Large intestine (tissue), 12 donors: Measurements from ENCODE around the gene BMPR1A. TPM values are rescaled to one million over a fixed set of nuclear protein-coding genes. Genes with fewer than 3 reads are reported as not detected.

ENCODE experiments used
- DNase-seq, 2 donors: peaks; one replicate each; pipeline versions ENCODE4 v3.0.0 to v3.0.0-alpha.2; 2013
- H3K27ac ChIP-seq: one replicate; pipeline ENCODE4 v1.5.1; 2013; ENCODE audit warnings: low read length
- H3K27me3 ChIP-seq: 2 replicates; pipeline ENCODE4 v1.6.1; 2013; ENCODE audit warnings: low read length; ENCODE audit not compliant: control insufficient read depth, insufficient read depth
- H3K36me3 ChIP-seq: 2 replicates; pipeline ENCODE4 v1.6.1; 2013; ENCODE audit warnings: low read length; ENCODE audit not compliant: control insufficient read depth, insufficient read depth
- H3K4me1 ChIP-seq: one replicate; pipeline ENCODE4 v1.6.1; 2013; ENCODE audit warnings: low read length; ENCODE audit not compliant: control insufficient read depth, insufficient read depth
- H3K4me3 ChIP-seq: one replicate; pipeline ENCODE4 v1.5.1; 2013; ENCODE audit warnings: low read length
- H3K9me3 ChIP-seq: one replicate; pipeline ENCODE4 v1.6.1; 2013; ENCODE audit warnings: mild to moderate bottlenecking, low read depth, low read length, moderate library complexity; ENCODE audit not compliant: control insufficient read depth
- WGBS: methylation state at CpG from one replicate; pipeline ENCODE4 v1.1.5; 2013; ENCODE audit warnings: low lambda C conversion rate; ENCODE audit not compliant: insufficient coverage; 5-methylcytosine and 5-hydroxymethylcytosine counted together
- long read RNA-seq, 11 donors: transcript quantifications; one replicate each; lab custom pipeline, GENCODE V29; 2026
- polyA plus RNA-seq: library from polyadenylated mRNA; unstranded; fragments of 120-200 nt; gene quantifications from one replicate; pipeline ENCODE4 v1.2.1, GENCODE V29; 2013

The BMPR1A gene
- 41.5 TPM for polyA plus RNA-seq
- long read RNA-seq, donor 1, full-length matches to known transcripts, result 3 of 3 reads
- long read RNA-seq, donor 1, partial matches to known transcripts, result 0 of 3 reads
- long read RNA-seq, donor 1, other reads (novel, unspliced or antisense), result 0 of 3 reads
- long read RNA-seq, donor 2, full-length matches to known transcripts, result 7 of 7 reads
- long read RNA-seq, donor 2, partial matches to known transcripts, result 0 of 7 reads
- long read RNA-seq, donor 2, other reads (novel, unspliced or antisense), result 0 of 7 reads
- long read RNA-seq, donor 3, result 0 reads
- long read RNA-seq, donor 4, result 0 reads
- long read RNA-seq, donor 5, full-length matches to known transcripts, result 4 of 4 reads
- long read RNA-seq, donor 5, partial matches to known transcripts, result 0 of 4 reads
- long read RNA-seq, donor 5, other reads (novel, unspliced or antisense), result 0 of 4 reads
- long read RNA-seq, donor 6, full-length matches to known transcripts, result 7 of 7 reads
- long read RNA-seq, donor 6, partial matches to known transcripts, result 0 of 7 reads
- long read RNA-seq, donor 6, other reads (novel, unspliced or antisense), result 0 of 7 reads
- long read RNA-seq, donor 7, full-length matches to known transcripts, result 2 of 2 reads
- long read RNA-seq, donor 7, partial matches to known transcripts, result 0 of 2 reads
- long read RNA-seq, donor 7, other reads (novel, unspliced or antisense), result 0 of 2 reads
- long read RNA-seq, donor 8, full-length matches to known transcripts, result 3 of 3 reads
- long read RNA-seq, donor 8, partial matches to known transcripts, result 0 of 3 reads
- long read RNA-seq, donor 8, other reads (novel, unspliced or antisense), result 0 of 3 reads
- long read RNA-seq, donor 9, full-length matches to known transcripts, result 4 of 4 reads
- long read RNA-seq, donor 9, partial matches to known transcripts, result 0 of 4 reads
- long read RNA-seq, donor 9, other reads (novel, unspliced or antisense), result 0 of 4 reads
- long read RNA-seq, donor 10, full-length matches to known transcripts, result 5 of 5 reads
- long read RNA-seq, donor 10, partial matches to known transcripts, result 0 of 5 reads
- long read RNA-seq, donor 10, other reads (novel, unspliced or antisense), result 0 of 5 reads
- long read RNA-seq, donor 11, full-length matches to known transcripts, result 2 of 2 reads
- long read RNA-seq, donor 11, partial matches to known transcripts, result 0 of 2 reads
- long read RNA-seq, donor 11, other reads (novel, unspliced or antisense), result 0 of 2 reads

DNA sequence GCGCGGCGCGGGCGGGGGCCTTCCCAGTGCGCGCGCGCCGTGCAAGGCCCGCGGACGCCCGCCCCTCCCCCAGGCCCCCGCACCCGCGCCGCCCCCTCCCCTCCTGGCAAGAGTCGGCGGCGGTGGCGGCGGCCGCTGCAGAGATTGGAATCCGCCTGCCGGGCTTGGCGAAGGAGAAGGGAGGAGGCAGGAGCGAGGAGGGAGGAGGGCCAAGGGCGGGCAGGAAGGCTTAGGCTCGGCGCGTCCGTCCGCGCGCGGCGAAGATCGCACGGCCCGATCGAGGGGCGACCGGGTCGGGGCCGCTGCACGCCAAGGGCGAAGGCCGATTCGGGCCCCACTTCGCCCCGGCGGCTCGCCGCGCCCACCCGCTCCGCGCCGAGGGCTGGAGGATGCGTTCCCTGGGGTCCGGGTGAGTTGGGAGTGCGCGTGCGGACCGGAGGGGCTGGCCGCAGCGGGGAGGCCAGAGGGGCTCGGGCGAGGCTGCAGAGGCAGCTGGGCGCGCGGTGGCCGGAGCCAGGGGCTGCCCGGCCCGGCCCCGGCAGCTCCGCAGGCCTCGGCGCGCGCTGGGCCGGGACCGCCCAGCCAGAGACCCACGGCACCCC lies at the start of gene BMPR1A:
BMPR1A (plus strand) TSS at position 109 of the 602 bp plus-strand sequence. CDS start 119,400 bp downstream, outside the sequence.
- no peaks in the 10 kb centered on the region for H3K27me3 ChIP-seq
- no peaks in the 10 kb centered on the region for H3K9me3 ChIP-seq
- WGBS, result no CpG with 5 or more reads among the region's 85 CpGs
- no peaks in the 10 kb centered on the region for H3K36me3 ChIP-seq
- peak in 1 of 2 donors; percentile 69 for DNase-seq
- H3K4me3 ChIP-seq, result peak within 1 kb of the TSS; percentile 88
- H3K4me1 ChIP-seq, result peaks cover 27% of the 10 kb centered on the region
- H3K27ac ChIP-seq, result peak within 1 kb of the TSS; percentile 96

DNA sequence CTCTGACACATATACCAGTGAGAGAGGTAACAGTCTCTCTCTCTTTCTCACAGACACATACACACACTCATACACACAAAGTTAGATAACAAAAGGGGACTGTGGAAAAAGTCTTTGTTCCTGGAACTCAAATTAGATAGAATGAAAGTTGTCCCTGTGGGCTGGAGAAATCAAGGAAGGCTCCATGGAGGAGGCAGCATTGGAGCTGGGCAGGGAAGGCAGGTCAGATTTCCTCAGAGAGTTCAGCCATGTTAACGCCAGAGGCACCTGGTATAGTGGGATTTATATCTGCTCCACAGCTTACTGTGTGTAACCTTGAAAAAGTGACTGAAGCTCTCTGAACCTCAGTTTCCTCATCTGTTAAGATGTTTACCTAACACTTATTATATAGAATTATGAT lies 49.4 kb upstream of the BMPR1A start:
- Histone ChIP-seq H3K27ac (no peak overlapping the region), H3K4me1 (peaks cover 3% of the 10 kb centered on the region)
- WGBS, result no CpG with 5 or more reads among the region's 1 CpG

DNA sequence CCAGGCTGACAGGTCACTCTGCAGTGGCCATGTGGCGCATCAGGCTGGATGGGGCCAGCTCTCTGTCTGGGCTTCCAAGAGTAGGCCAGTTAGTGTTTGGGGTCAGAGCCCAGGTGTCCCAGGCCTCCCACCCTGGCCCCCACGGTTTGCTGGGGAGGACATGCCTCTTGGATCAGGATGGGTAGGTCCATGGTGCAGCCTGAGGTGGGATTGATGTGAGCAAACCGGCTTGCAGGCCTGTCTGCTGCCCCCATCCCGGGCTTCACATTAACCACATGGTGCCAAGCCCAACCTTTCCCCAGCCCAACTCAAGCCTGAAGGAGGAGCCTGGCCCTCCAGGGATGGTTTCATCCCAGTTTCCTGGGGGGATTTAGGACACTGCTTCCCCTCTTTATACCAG lies 48.9 kb upstream of the BMPR1A start:
- H3K27me3 ChIP-seq, result no peaks in the 10 kb centered on the region
- no peak overlapping the region for H3K4me3 ChIP-seq
- H3K9me3 ChIP-seq, result no peaks in the 10 kb centered on the region
- H3K27ac ChIP-seq, result no peak overlapping the region
- no peak for DNase-seq
- peaks cover 8% of the 10 kb centered on the region for H3K4me1 ChIP-seq
- WGBS, result no CpG with 5 or more reads among the region's 4 CpGs
- no peaks in the 10 kb centered on the region for H3K36me3 ChIP-seq

More for the DNA sequence above, 49.4 kb upstream of the BMPR1A start:
- H3K36me3 ChIP-seq, result no peaks in the 10 kb centered on the region
- H3K4me3 ChIP-seq, result no peak overlapping the region
- no peaks in the 10 kb centered on the region for H3K9me3 ChIP-seq
- DNase-seq, result no peak
- no peaks in the 10 kb centered on the region for H3K27me3 ChIP-seq

DNA sequence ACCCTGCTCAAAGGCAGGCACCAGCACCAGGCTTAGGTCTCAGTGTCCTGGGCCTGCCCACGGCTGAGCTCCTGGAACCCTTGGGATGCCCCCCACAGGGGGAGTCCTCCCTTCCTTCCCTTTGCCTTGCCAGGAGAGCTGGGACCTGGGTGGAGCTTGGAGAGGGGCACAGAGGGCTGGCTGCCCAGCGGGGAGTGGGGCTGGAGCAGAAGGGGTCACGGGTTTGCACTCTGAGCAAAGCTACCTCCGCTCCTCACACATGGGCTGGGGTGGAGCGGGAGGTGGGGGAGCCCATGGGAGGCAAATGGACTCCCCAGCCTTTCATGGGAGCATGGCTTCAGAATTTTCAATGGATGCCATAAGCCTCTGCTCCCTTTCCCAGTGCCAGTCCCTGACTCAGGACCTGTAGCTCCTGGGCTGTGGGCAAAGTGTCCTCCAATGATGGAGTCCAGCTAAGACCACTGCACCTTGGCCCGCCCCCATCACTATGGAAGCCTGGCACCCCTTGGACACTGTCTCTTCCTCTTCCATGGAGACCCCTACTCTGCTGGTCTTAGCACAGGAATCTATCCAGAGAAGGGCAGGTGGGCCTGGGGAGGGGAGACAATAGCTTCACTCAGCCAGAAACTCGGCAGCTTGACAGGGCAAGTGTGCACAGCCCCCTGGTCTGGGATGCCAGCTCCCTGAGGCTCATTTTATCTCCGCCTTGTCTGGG lies 48.2 kb upstream of the BMPR1A start:
- no peak overlapping the region for H3K27ac ChIP-seq
- H3K4me1 ChIP-seq, result peaks cover 9% of the 10 kb centered on the region
- H3K9me3 ChIP-seq, result no peaks in the 10 kb centered on the region
- WGBS, result no CpG with 5 or more reads among the region's 8 CpGs
- no peaks in the 10 kb centered on the region for H3K27me3 ChIP-seq
- H3K4me3 ChIP-seq, result no peak overlapping the region
- no peak for DNase-seq
- no peaks in the 10 kb centered on the region for H3K36me3 ChIP-seq

- DNase-seq, result no peak
- no peak overlapping the region for H3K4me3 ChIP-seq
- H3K27me3 ChIP-seq, result no peaks in the 10 kb centered on the region
- peaks cover 9% of the 10 kb centered on the region for H3K4me1 ChIP-seq
- WGBS, result no CpG with 5 or more reads among the region's 5 CpGs
- no peak overlapping the region for H3K27ac ChIP-seq
- H3K9me3 ChIP-seq, result no peaks in the 10 kb centered on the region
- H3K36me3 ChIP-seq, result no peaks in the 10 kb centered on the region
Observed at GRCh38 chr10:86708783-86709380, 47.5 kb upstream of the BMPR1A start.

- Histone ChIP-seq H3K27ac (no peak overlapping the region), H3K27me3 (no peaks in the 10 kb centered on the region), H3K4me1 (peaks cover 9% of the 10 kb centered on the region), H3K9me3 (no peaks in the 10 kb centered on the region), H3K36me3 (no peaks in the 10 kb centered on the region), H3K4me3 (no peak overlapping the region)
- DNase-seq, result no peak
- WGBS, result no CpG with 5 or more reads among the region's 16 CpGs
Observed at GRCh38 chr10:86709396-86710185, 46.8 kb upstream of the BMPR1A start.

- peak; percentile 90 to 96 for DNase-seq
- Histone ChIP-seq H3K36me3 (no peaks in the 10 kb centered on the region), H3K4me3 (peak overlapping the region; percentile 40), H3K9me3 (no peaks in the 10 kb centered on the region), H3K27ac (peak overlapping the region; percentile 76), H3K4me1 (peaks cover 16% of the 10 kb centered on the region), H3K27me3 (no peaks in the 10 kb centered on the region)
- no CpG with 5 or more reads among the region's 46 CpGs for WGBS
Observed at GRCh38 chr10:86710987-86711512, 45.4 kb upstream of the BMPR1A start.

- Histone ChIP-seq H3K9me3 (no peaks in the 10 kb centered on the region), H3K27me3 (no peaks in the 10 kb centered on the region), H3K36me3 (no peaks in the 10 kb centered on the region), H3K4me1 (peaks cover 16% of the 10 kb centered on the region), H3K4me3 (peak overlapping the region; percentile 63), H3K27ac (peak overlapping the region; percentile 90)
- WGBS, result no CpG with 5 or more reads among the region's 82 CpGs
- DNase-seq, result no peak
Observed at GRCh38 chr10:86711513-86712316, 44.7 kb upstream of the BMPR1A start.
